Epithelial cell of proximal tubule (primary cell): ENCODE results near the gene NSUN2. TPM values are rescaled to one million over a fixed set of nuclear protein-coding genes. Genes with fewer than 3 reads are reported as not detected.

Experiments
- DNase-seq: peaks from one replicate; pipeline ENCODE4 v3.0.0-alpha.2; 2011; ENCODE audit warnings: low read depth
- H3K4me3 ChIP-seq: 2 replicates; pipeline ENCODE4 v1.5.1; 2011; ENCODE audit warnings: low read depth, mild to moderate bottlenecking, low read length
- CTCF ChIP-seq: conservative IDR thresholded peaks from 2 replicates; pipeline ENCODE4 v1.5.1; 2012; ENCODE audit warnings: low read depth, mild to moderate bottlenecking, low read length
- total RNA-seq: library from RNA; depleted of rRNA; stranded (reverse); fragments of >200 nt; gene quantifications from 2 replicates; pipeline ENCODE4 v1.2.3, GENCODE V29; 2015

The NSUN2 gene
- total RNA-seq, 1 donor from 2014 or later = 59.0 TPM

- no peak overlapping the region for H3K4me3 ChIP-seq
- no peak for DNase-seq
- no peak for TF ChIP-seq CTCF
Measured at GRCh38 chr5:6601271-6601670, 31.6 kb downstream of the NSUN2 start.

- H3K4me3 ChIP-seq = no peak overlapping the region
- no peak for DNase-seq
- TF ChIP-seq CTCF = no peak
Measured at GRCh38 chr5:6599739-6600138, 33.1 kb downstream of the NSUN2 start.

- no peak for TF ChIP-seq CTCF
Measured at GRCh38 chr5:6598351-6598900, 34.4 kb downstream of the NSUN2 start.

GRCh38 chr5:6597557-6597956, 35.3 kb downstream of the NSUN2 start:
- no peak for TF ChIP-seq CTCF
- DNase-seq = no peak
- no peak overlapping the region for H3K4me3 ChIP-seq

More at GRCh38 chr5:6598351-6598900, 34.4 kb downstream of the NSUN2 start:
- DNase-seq = no peak
- no peak overlapping the region for H3K4me3 ChIP-seq

GRCh38 chr5:6596388-6596787, 36.5 kb downstream of the NSUN2 start:
- DNase-seq = no peak
- H3K4me3 ChIP-seq = no peak overlapping the region
- TF ChIP-seq CTCF = no peak

- H3K4me3 ChIP-seq = no peak overlapping the region
- DNase-seq = no peak
- no peak for TF ChIP-seq CTCF
Measured at GRCh38 chr5:6595405-6595804, 37.4 kb downstream of the NSUN2 start.

GRCh38 chr5:6594066-6594465, 38.8 kb downstream of the NSUN2 start:
- no peak overlapping the region for H3K4me3 ChIP-seq
- no peak for DNase-seq
- TF ChIP-seq CTCF = no peak
